GM21447 (cell line): Measurements from ENCODE around the gene MT1E.
A peak's percentile ranks its signal among the peaks of the same experiment; 100 is the strongest.
"Not testable (repeated sequence)": the region's sequence is repeated elsewhere in the genome, so short reads cannot be mapped to it uniquely, and the experiment has no call there.

Experiments
- ATAC-seq: cut with Tn5 transposase; IDR thresholded peaks from one replicate; pipeline ENCODE4 v1.9.1; 2021; ENCODE audit not compliant: unreplicated experiment

Gene MT1E

DNA sequence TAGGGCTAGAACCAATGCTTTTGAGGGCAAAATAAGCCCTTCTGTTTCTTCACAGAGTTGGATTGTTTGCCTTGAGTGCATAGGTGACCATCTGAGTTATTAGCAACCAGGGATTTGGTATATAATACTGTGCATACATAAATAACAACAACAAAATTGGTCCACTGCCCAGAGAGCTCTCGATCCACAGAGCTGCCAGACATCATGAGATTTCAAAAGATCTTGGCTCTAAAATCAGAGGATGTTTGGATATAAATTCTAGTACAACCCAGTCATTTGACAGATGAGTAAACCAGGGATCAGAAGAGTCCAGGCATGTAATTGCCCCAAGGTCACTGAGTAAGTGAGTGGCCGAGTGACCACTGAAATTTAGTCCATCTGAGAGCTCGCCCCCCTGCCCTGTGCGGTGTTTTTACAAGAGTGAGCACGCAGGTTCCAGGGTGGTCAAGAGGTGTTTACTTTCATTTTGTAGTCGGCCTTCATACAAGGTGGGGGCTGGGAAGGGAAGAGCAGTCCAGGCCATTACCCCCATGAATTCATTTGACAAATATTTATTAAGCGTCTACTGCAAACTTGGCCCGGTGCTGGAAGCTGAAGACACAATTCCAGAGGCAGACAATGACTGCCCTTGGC is 19.0 kb upstream of the MT1E start:
- no peak for ATAC-seq

DNA sequence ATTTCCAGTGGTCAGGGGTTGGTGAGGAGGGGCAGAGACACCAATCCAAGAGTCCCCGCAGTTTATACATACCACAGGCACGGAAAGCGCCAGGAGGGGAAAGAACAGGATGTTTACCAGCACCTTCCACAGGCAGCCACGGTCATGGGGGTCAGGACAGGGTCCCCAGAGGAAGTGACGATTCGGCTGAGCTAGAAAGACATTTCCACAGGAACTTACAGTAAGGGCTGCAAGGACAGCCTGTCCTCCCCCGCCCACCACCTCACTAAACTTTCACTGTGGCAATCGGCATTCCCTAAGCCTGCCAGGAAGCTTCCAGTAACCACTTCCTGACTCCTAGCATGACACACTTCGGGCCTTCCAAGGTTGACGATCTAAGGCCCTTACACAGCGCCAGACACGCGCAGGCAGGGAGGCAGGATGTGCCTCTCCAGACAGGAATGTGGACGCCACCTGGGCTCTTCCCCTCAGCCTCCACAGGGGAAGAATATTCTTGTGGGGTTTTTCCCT is 18.4 kb upstream of the MT1E start:
- no peak for ATAC-seq

DNA sequence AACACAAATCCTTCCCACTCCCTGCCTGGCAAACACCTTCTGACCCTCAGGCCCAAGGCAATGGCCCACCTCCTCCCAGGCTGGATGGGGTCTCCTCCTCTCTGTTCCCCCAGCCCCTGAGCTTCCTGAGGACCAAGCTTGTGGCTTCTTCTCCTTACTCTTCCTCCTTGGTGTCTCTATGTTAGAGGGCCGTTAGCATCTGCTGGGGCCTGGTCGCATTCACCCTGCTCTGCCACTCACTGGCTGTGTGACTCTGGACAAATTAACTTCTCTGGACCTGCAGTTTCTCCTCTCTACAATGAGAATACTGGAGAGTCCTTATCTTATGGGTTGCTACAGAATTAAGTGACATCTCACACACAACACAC is 17.9 kb upstream of the MT1E start:
- ATAC-seq, result no peak

DNA sequence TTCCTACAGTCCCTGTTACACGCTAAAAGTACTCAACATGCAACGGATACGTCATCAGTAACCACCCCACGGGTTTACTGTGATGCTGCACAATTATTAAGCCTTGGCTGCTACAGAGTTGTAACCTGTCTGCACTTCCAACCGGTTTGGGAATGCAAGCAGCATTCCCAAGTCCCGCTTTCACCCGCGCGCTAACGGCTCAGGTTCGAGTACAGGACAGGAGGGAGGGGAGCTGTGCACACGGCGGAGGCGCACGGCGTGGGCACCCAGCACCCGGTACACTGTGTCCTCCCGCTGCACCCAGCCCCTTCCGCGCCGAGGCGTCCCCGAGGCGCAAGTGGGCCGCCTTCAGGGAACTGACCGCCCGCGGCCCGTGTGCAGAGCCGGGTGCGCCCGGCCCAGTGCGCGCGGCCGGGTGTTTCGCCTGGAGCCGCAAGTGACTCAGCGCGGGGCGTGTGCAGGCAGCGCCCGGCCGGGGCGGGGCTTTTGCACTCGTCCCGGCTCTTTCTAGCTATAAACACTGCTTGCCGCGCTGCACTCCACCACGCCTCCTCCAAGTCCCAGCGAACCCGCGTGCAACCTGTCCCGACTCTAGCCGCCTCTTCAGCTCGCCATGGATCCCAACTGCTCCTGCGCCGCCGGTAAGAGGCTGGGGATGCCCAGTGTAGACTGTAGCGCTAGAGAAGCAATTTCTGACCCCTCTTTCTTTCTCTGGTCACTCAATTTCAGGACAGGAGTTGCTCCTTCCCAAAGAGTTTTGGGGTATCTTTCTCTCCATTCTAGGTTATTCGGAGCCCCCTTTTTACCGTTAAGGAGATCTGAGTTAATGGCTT is 17.3 kb upstream of the MT1E start, which contains the start of gene MT2A:
Gene MT2A, plus strand, starts transcription at position 542 of the 833 bp plus-strand sequence. Its CDS starts 72 bp downstream, at position 614.
- ATAC-seq, result peak; percentile 75

DNA sequence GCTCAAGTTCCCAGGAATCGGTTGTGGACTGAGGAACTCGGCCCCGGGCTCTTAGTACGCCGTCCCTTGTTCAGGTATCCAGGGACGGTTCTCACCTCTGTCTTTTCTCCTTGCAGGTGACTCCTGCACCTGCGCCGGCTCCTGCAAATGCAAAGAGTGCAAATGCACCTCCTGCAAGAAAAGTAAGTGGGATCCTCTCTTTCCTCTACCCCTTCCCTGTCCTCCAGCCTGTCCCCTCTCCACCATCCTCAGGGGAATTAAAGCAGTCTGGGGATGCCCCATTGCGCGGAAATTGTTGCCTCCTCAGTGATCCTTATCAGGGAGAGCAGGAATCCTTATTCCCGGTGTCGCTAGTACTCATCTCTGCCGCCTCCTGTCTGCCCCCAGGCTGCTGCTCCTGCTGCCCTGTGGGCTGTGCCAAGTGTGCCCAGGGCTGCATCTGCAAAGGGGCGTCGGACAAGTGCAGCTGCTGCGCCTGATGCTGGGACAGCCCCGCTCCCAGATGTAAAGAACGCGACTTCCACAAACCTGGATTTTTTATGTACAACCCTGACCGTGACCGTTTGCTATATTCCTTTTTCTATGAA is 16.6 kb upstream of the MT1E start:
- no peak for ATAC-seq

DNA sequence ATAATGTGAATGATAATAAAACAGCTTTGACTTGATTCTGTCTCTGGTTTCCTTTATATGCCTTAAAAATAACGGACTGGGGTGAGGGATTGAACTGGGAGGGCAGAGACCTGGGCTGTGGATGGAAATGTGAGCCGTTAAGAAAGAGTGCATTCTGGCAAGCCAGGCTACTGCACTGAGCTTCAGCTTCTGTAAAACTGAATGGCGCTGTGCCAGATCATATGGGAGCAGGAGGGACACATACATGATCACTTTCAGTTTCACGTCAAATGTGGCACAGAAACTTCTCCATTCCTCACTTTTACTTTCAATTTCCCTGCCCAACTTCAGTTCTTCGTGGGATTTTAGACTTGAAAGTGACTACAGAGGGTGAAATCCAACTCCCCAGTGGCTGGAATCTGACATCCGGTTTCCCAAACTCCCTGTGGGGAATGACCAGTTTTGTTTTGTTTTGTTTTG is 16.1 kb upstream of the MT1E start:
- peak; percentile 54 for ATAC-seq

DNA sequence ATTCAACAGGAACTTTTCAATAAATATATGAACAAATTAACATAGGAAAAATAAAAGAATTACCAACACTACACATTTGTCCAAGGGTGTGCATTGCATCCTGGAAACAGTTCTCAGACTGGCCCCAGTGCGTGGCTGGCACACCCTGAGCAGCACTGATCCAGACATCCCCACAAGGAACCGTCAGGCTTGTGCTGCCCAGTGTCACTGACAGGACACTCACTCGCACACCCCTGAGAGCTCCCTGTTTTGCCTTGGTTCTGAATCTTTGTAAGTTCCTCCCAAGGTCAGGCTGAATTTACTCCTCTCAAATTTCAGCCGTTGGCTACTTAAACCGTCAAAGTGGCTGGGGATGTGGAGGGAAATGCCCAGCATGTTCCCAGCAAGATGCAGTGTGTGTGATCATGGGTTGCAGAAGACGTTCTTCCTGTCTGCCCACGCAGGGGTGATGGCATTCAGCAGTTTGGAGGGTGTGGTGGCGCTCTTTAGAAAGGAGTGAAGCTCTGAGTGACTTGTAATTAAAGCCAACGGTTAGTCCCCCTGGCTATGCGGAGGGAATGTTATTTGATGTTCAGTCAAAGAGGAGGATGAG is 15.5 kb upstream of the MT1E start:
- ATAC-seq, result no peak

DNA sequence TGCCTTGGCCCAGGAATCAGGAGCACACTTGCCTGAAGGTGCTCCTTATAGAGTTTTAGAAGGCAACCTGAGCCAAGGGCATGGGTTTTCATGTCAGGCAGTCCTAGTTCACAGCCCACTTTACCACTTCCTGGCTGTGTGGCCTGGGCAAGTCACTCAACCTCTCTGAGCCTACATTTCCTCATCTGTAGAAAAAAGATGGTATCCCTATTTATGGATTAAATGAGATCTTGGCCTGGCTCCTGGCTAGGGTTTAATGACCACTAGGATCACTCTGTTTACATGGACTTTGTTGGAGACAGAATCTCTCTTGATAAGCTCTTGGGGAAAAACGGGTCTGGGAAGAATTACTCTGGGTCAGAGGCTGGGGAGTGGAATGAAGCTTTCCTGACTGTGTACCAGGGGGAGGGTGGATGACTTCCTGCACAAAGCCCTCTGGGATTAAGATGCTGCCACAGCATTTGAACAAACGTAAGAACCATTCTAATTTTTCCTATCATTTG is 14.9 kb upstream of the MT1E start:
- ATAC-seq, result no peak

DNA sequence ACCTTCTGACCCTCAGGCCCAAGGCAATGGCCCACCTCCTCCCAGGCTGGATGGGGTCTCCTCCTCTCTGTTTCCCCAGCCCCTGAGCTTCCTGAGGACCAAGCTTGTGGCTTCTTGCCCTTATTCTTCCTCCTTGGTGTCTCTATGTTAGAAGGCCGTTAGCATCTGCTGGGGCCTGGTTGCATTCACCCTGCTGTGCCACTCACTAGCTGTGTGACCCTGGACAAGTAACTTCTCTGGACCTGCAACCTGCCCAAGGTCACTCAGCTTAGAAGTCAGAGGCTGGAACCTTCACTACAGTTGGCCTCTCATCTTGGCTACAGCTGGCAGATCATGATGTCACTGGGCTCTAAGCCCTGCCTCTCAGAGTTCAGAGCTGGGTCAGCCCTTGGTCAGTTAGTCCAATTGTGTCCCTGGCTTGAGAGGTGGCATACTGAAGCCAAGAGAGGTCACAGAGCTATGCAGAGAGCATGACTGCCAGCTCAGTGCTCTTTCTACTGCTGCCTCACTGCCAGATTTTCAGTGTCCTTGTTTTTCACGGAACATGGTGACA is 14.2 kb upstream of the MT1E start:
- ATAC-seq, result no peak

DNA sequence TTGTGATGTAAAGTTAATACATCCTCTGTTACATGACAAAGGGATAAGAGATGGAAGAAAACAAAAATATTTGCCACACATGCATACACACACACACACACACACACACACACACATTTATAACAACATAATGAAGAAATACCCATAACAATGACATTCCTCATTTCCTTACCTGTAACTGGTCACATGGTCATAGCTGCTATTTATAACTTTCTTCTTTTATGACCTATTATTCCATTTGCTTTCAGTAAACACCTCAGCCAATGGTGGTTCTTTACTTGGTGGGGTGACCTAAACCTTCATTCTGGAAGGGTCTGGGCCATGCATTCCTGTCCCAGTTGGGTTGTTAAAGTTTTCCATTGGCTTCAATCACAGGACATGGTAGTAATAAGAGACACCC is 11.9 kb upstream of the MT1E start:
- no peak for ATAC-seq

DNA sequence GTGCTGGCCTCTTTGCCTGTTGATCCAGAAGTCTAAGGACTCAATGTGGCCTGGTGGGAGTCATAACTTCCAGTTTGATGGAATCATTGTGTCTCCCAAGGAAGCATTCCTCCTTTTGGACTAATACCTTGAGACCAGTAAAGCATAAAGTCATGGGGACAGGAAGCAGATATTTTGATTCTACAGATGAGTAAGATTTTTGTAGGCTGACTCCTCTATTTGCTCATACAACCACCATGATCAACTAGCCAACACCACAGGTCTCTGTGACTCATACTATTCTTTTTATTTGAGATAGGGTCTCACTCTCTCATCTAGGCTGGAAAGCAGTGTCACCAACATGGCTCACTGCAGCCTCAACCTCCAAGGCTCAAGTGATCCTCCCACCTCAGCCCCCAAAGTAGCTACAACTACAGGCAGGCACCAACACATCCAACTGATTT is 11.0 kb upstream of the MT1E start:
- no peak for ATAC-seq

DNA sequence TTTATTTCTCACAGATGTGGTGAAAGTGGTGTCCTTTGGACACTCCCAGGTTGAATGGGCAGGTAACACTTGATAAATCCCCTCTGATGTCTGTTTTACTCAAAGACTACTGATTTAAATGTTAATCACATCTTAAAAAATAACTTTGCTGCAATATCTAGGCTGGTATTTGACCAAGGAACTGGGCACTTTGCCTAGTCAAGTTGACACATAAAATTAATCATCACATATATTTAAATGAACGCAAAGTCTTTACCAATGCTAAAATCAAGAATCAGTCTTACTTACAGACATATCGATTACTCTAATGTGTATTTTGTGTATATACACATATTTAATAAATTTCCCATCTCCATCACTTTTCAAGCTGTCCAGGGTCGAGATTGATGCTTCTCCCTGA is 10.2 kb upstream of the MT1E start:
- ATAC-seq, result no peak

DNA sequence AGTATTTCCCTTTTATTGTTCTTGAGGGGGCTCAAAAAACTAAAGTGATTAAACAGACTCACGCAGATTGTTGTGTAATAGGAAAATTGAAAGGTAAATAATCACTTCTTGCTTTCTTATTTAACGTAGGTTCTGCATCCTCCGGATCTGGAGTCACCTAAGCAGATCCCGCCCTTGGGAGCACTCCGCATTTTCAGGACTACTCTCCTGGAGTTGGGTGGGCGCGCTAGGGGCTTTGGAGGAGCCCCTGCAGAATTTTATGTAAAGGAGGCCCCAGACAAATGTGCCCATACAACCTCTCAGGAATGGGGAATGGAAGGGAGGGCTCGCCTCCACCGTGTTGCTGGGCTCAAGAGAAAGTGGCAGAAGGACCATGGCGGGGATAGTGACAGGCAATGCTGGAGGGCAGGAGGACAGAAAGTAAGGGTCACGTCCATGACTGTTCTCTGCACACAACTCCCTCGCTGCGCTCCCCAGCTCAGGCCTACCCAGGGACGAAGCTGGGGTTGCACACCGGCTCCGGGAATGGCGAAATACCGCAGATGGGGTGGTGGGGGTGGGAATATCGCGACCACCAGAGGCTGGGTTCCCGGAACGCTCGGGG is 8.9 kb upstream of the MT1E start:
- no peak for ATAC-seq

DNA sequence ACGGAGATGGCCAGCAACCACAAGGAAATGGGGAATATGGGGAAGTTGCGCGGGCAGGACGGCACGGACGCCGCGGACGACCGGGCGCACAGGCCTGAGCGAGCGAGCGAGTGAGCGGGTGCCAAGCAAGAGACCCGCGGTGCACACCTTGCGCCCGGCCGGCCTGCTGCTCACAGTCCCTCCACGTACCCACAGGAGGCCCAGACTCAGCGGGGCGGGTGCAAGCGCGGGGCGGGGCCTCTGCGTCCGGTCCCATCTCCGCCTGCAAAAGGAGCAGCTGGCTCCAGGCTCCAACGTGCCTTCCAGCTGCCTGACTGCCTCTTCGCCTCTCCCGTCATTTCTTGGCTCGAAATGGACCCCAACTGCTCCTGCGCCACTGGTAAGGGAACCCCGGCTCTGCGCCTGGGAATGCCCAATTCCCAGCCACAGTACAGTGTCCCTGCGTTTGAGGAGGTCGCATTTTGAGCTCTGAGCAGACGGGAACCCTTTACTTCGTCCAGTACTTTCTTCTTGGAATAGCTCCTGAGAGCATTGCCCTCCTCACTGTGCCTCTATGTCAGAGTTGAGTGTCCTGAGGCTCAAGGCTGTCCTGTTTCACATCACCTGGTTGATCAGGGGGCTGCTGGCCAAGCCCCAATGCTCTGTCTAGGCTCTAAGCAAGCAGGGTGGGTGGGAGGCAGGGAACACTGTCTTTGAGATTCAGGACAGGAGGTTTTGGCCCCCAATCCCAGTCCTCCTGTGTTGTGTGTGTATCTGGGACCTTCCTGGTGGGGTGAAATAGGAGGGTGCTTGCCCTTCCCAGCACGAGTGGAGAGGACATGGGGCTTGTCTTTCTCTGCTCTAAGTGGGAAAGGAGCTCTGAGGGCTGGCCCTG is 8.1 kb upstream of the MT1E start:
- no peak for ATAC-seq

DNA sequence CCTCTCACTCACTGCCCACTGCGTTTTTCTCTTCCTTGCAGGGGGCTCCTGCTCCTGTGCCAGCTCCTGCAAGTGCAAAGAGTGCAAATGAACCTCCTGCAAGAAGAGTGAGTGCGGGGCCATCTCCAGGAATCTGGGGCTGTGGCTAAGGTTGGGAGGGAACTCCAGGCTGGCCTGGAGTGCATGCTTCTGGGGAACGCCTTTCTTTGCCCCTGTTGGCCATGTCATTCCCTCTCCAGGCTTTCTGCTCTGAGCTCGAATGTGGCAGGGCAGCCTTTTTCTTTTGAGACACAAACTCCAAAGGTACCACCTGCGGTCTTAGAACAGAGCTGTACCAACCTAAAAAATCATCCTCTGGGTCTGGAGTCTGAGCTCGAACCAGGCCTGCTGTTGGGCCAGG is 7.4 kb upstream of the MT1E start:
- no peak for ATAC-seq

DNA sequence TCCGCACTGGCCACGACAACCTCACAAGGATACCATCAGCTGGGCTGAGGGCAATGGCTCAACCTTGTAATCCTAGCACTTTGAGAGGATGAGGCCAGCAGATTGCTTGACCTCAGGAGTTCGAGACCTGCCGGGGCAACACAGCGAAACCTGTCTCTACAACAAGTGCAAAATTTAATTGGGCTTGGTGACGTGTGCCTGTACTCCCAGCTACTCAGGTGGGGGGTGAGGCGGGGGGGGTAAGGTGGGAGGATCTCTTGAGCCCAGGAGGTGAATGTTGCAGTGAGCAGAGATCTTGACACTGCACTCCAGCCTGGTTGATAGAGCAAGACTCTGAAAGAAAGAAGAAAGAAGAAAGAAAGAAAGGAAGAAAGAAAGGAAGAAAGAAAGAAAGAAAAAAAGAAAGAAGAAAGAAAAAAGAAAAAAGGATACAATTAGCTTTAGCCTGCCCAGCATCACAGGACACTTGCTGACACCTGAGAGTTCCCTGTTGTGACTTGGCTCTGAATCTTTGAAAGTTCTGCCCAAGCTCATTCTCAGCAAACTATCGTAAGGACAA is 5.2 kb upstream of the MT1E start:
- no peak for ATAC-seq

DNA sequence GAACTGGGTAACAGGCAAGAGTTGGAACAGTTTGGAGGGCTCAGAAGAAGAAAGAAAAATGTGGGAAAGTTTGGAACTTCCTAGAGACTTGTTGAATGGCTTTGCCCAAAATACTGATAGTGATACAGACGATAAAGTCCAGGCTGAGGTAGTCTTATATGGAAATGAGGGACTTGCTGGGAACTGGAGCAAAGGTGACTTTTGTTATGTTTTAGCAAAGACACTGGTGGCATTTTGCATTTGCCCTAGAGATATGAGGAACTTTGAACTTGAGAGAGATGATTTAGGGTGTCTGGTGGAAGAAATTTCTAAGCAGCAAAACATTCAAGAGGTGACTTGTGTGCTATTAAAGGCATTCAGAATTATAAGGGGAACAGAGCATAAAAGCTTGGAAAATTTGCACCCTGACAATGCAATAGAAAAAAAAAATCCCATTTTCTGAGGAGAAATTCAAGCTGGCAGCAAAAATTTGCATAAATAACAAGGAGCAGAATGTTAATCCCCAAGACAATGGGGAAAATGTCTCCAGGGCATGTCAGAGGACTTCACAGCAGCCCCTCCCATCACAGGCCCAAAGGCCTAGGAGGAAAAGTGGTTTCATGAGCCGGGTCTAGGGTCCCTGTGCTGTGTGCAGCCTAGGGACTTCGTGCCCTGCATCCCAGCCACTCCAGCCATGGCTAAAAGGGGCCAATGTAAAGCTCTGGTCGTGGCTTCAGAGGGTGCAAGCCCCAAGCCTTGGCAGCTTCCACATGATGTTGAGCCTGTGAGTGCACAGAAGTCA is 3.7 kb upstream of the MT1E start:
- not testable (repeated sequence) for ATAC-seq

DNA sequence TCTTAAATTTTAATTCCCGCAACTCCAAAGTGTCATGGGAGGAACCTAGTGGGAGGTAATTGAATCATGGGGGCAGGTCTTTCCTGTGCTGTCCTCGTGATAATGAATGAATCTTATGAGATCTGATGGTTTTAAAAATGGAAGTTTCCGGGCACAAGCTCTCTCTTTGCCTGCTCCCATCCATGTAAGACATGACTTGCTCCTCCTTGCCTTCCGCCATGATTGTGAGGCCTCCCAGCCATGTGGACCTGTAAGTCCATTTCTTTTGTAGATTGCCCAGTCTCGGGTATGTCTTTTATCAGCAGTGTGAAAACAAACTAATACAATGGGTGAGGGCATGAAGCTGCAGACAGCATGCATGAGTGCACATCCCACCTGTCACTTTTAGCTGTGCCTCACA is 2.4 kb upstream of the MT1E start:
- ATAC-seq, result not testable (repeated sequence)

DNA sequence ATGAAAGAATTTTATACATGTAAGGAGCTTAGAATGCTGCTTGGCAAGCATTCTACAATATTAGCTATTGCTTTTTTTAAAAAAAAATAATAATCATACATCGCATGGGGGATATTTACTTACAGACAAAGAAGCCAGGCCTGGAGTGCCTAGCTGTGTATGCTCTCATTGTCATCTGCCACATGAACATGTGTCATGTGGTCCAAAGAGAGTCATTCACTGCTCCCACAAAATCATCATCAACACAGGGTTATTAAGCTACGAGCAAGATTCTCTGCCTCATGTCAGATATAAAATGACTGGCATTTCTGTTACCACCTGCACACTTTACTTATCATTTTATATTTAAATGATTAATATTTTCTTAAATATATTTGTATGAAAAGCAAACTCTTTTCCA is 1.9 kb upstream of the MT1E start:
- no peak for ATAC-seq
